B cell (primary cell): Measurements from ENCODE around the gene RUVBL2. TPM values are rescaled to one million over a fixed set of nuclear protein-coding genes. Genes with fewer than 3 reads are reported as not detected.
A peak's percentile ranks its signal among the peaks of the same experiment; 100 is the strongest.

Experiments
- ATAC-seq: fragments of 200-7000 bp; cut with Tn5 transposase; one replicate; pipeline ENCODE4 v1.10.0; 2021; ENCODE audit warnings: low read depth, mild to moderate bottlenecking, moderate number of reproducible peaks, moderate library complexity
- CTCF ChIA-PET: fragments of 350-600 bp; sonication (Branson Sonifier 250); formaldehyde crosslinking; loops from one replicate; lab custom pipeline; 2021; ENCODE audit warnings: antibody characterized with exemption, inconsistent platforms; lab: Charles Lee
- POLR2A ChIA-PET: fragments of 350-600 bp; sonication (Branson Sonifier 250); formaldehyde crosslinking; loops from one replicate; lab custom pipeline; 2021; ENCODE audit warnings: antibody characterized with exemption; lab: Charles Lee
- DNase-seq: peaks from one replicate; pipeline ENCODE4 v3.0.0; 2013
- H2AFZ ChIP-seq: 2 replicates; pipeline ENCODE4 v1.6.1; 2012; ENCODE audit warnings: mild to moderate bottlenecking, low read depth, low read length; ENCODE audit not compliant: insufficient read depth, poor library complexity, severe bottlenecking
- H3K27ac ChIP-seq, 2 donors: 1 replicate in 1 of 2; 2 replicates in 1 of 2; pipeline ENCODE4 v1.5.1; 2012 to 2013; ENCODE audit warnings: low read length in 2 of 2, mild to moderate bottlenecking in 2 of 2, moderate library complexity in 1 of 2
- H3K27me3 ChIP-seq, 4 experiments: fragments of 200-600 bp in 1 of 4; sonication (generic) in 1 of 4; replicated peaks in 1 of 4; 1 replicate in 2 of 4; 2 replicates in 2 of 4; pipeline versions ENCODE4 v1.6.1 to v1.7.0; 2013 to 2016; ENCODE audit warnings: low read length in 3 of 4, mild to moderate bottlenecking in 2 of 4, mixed read lengths in 1 of 4, moderate library complexity in 1 of 4; ENCODE audit not compliant: insufficient read depth in 4 of 4, control insufficient read depth in 3 of 4; ENCODE audit errors: control extremely low read depth in 1 of 4
- H3K36me3 ChIP-seq, 2 experiments: replicated peaks in 1 of 2; 1 replicate in 1 of 2; 2 replicates in 1 of 2; pipeline versions ENCODE4 v1.6.1 to v1.7.1; 2013; ENCODE audit warnings: low read length in 1 of 2; ENCODE audit not compliant: insufficient read depth in 2 of 2, control insufficient read depth in 1 of 2; ENCODE audit errors: control extremely low read depth in 1 of 2, extremely low read depth in 1 of 2
- H3K4me1 ChIP-seq, 2 donors: fragments of 200-600 bp in 1 of 2; sonication (generic) in 1 of 2; 1 replicate in 1 of 2; 2 replicates in 1 of 2; pipeline versions ENCODE4 v1.5.1 to v1.6.1; 2013 to 2017; ENCODE audit warnings: low read length in 2 of 2; ENCODE audit not compliant: control insufficient read depth in 2 of 2, insufficient read depth in 2 of 2
- H3K4me2 ChIP-seq: replicated peaks from 2 replicates; pipeline ENCODE3; 2012; ENCODE audit warnings: mild to moderate bottlenecking, low read depth, low read length; ENCODE audit not compliant: poor library complexity, severe bottlenecking
- H3K4me3 ChIP-seq, 5 experiments: fragments of 200-600 bp in 1 of 5; sonication (generic) in 1 of 5; 1 replicate in 3 of 5; 2 replicates in 2 of 5; pipeline versions ENCODE4 v1.5.1 to v1.7.0; 2011 to 2016; ENCODE audit warnings: low read length in 4 of 5, mild to moderate bottlenecking in 4 of 5, low read depth in 2 of 5, control low read depth in 1 of 5, moderate library complexity in 1 of 5; ENCODE audit not compliant: insufficient read depth in 1 of 5; ENCODE audit errors: control extremely low read depth in 1 of 5, extremely low read depth in 1 of 5
- H3K79me2 ChIP-seq: fragments of 200-600 bp; sonication (generic); one replicate; pipeline ENCODE4 v1.6.0; 2016; ENCODE audit warnings: low read length; ENCODE audit not compliant: control insufficient read depth, insufficient read depth
- H3K9ac ChIP-seq: fragments of 200-600 bp; sonication (generic); 2 replicates; pipeline ENCODE4 v1.6.1; 2017; ENCODE audit warnings: mild to moderate bottlenecking, low read length, moderate library complexity
- H3K9me3 ChIP-seq, 3 donors: one replicate each; pipeline versions ENCODE4 v1.6.1 to v1.7.1; 2013; ENCODE audit warnings: low read length in 2 of 3; ENCODE audit not compliant: control insufficient read depth in 2 of 3, insufficient read depth in 1 of 3; ENCODE audit errors: control extremely low read depth in 1 of 3
- H4K20me1 ChIP-seq: 2 replicates; pipeline ENCODE4 v1.6.0; 2012; ENCODE audit warnings: mild to moderate bottlenecking, low read length; ENCODE audit not compliant: insufficient read depth, control insufficient read depth, poor library complexity, severe bottlenecking
- H3K27ac Mint-ChIP-seq: one replicate; pipeline ENCODE4 v1.8.0; 2021; ENCODE audit warnings: mixed read lengths
- H3K27me3 Mint-ChIP-seq: one replicate; pipeline ENCODE4 v1.8.0; 2021; ENCODE audit warnings: mixed read lengths
- H3K4me1 Mint-ChIP-seq: one replicate; pipeline ENCODE4 v1.8.0; 2021; ENCODE audit warnings: mixed read lengths
- H3K4me3 Mint-ChIP-seq: one replicate; pipeline ENCODE4 v1.8.0; 2021; ENCODE audit warnings: mixed read lengths
- H3K9me3 Mint-ChIP-seq: one replicate; pipeline ENCODE4 v1.8.0; 2022; ENCODE audit warnings: mixed read lengths; ENCODE audit not compliant: insufficient read depth
- EZH2 ChIP-seq: IDR thresholded peaks from 2 replicates; pipeline ENCODE4 v1.6.1; 2012; ENCODE audit warnings: borderline replicate concordance, low read depth, mild to moderate bottlenecking, moderate library complexity, low read length; ENCODE audit not compliant: insufficient read depth, poor library complexity, severe bottlenecking
- WGBS: methylation state at CpG from one replicate; pipeline ENCODE4 v1.1.5; 2013; ENCODE audit warnings: missing lambda C conversion rate; ENCODE audit not compliant: insufficient coverage; 5-methylcytosine and 5-hydroxymethylcytosine counted together
- intact Hi-C: fragments of 100-400 bp; cut with micrococcal nuclease; formaldehyde crosslinking; loops from one replicate; pipeline ENCODE4 v1.10.0; 2022
- polyA plus RNA-seq: library from polyadenylated mRNA; depleted of rRNA; stranded (reverse); fragments of >200 nt; gene quantifications from 2 replicates; pipeline ENCODE4 v1.2.3, GENCODE V29; 2012
- total RNA-seq, 2 donors: library from RNA; stranded (reverse); fragments of 120-200 nt in 1 of 2; gene quantifications; 1 replicate in 1 of 2; 2 replicates in 1 of 2; pipeline versions ENCODE4 v1.2.3 to v1.2.4, GENCODE V29; 2013 to 2022
- TF ChIP-seq, protein P1 (sequence below): fragments of 200-600 bp; IDR thresholded peaks from one replicate; pipeline ENCODE4 v1.8.0; 2022; ENCODE audit warnings: antibody characterized with exemption, mild to moderate bottlenecking

The RUVBL2 gene
- total and polyA plus RNA-seq, 2 donors (not counting 1 experiment from before 2014, with no cell fraction given) = 36.1 to 57.4 TPM

DNA sequence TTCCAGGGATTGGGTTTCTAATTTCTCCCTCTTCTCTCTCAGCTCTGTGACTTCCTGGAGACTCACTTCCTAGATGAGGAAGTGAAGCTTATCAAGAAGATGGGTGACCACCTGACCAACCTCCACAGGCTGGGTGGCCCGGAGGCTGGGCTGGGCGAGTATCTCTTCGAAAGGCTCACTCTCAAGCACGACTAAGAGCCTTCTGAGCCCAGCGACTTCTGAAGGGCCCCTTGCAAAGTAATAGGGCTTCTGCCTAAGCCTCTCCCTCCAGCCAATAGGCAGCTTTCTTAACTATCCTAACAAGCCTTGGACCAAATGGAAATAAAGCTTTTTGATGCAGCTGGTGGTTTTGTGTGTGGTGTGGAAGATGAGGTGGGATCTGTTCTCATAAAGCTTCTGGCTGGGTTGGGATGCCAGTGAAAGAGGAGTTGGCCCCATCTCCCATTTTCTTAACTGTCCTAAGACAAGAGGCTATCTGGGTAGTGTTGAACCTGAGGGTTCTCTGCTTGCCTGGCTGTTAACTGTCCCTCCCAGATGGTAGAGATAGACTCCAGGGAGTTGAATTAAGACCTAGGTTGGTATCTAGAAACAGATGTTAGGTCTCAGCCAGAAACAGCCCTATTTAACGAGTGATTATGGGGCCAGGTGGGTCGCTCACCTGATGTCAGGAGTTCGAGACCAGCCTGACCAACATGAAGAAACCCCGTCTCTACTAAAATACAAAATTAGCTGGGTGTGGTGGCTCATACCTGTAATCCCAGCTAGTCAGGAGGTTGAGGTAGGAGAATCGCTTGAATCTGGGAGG, 26.9 kb upstream of the RUVBL2 start:
- Mint-ChIP-seq H3K27me3 (no peaks in the 10 kb centered on the region), H3K27ac (peak overlapping the region; percentile 99), H3K9me3 (no peaks in the 10 kb centered on the region), H3K4me1 (peaks cover 71% of the 10 kb centered on the region), H3K4me3 (peak overlapping the region; percentile 100)
- H3K9me3 ChIP-seq = peaks cover 0 to 5% (median 0%) of the 10 kb centered on the region in 3 donors
- H3K4me3 ChIP-seq = peak overlapping the region; percentile 73 to 90 (median 84)
- 65% methylated on average over 5 of the region's 10 CpGs for WGBS
- H3K36me3 ChIP-seq = peaks cover 0 to 40% of the 10 kb centered on the region in 2 experiments
- H3K27ac ChIP-seq = peak overlapping the region; percentile 20 to 84
- TF ChIP-seq, protein P1, sequence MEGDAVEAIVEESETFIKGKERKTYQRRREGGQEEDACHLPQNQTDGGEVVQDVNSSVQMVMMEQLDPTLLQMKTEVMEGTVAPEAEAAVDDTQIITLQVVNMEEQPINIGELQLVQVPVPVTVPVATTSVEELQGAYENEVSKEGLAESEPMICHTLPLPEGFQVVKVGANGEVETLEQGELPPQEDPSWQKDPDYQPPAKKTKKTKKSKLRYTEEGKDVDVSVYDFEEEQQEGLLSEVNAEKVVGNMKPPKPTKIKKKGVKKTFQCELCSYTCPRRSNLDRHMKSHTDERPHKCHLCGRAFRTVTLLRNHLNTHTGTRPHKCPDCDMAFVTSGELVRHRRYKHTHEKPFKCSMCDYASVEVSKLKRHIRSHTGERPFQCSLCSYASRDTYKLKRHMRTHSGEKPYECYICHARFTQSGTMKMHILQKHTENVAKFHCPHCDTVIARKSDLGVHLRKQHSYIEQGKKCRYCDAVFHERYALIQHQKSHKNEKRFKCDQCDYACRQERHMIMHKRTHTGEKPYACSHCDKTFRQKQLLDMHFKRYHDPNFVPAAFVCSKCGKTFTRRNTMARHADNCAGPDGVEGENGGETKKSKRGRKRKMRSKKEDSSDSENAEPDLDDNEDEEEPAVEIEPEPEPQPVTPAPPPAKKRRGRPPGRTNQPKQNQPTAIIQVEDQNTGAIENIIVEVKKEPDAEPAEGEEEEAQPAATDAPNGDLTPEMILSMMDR = no peak
- TF ChIP-seq EZH2 = no peak
- ATAC-seq (no peak), DNase-seq (no peak)
- H3K79me2 ChIP-seq = peaks cover 26% of the 10 kb centered on the region
- no peak overlapping the region for H2AFZ ChIP-seq
- H3K4me2 ChIP-seq = peak overlapping the region; percentile 75
- no peaks in the 10 kb centered on the region for H3K27me3 ChIP-seq
- ChIA-PET POLR2A (interaction anchor here (0.5 to 3.2 kb wide), 9 partner anchors 10 to 155 kb away, joined by 3 to 17 read pairs (median 5); partner anchors contain the start of genes GYS1, NUCB1 and RUVBL2), CTCF (interaction anchor here (0.6 to 4.1 kb wide), 13 partner anchors 10 to 181 kb away, joined by 3 to 17 read pairs (median 4); partner anchors contain the start of genes GYS1, HSD17B14, NUCB1 and RUVBL2)
- peaks cover 22% of the 10 kb centered on the region for H4K20me1 ChIP-seq
- H3K4me1 ChIP-seq = peaks cover 40 to 62% of the 10 kb centered on the region in 2 donors
- intact Hi-C loops = no loop called here
- peak overlapping the region; percentile 74 for H3K9ac ChIP-seq
